CD14-positive monocyte (primary cell): ENCODE results near the gene ATP6V1G1. TPM values are rescaled to one million over a fixed set of nuclear protein-coding genes. Genes with fewer than 3 reads are reported as not detected.

Experiments
- DNase-seq, 3 donors: peaks; one replicate each; pipeline ENCODE4 v3.0.0-alpha.2; 2011 to 2022
- H2AFZ ChIP-seq: 2 replicates; pipeline ENCODE4 v1.6.0; 2012; ENCODE audit warnings: mild to moderate bottlenecking, low read depth, low read length, inconsistent platforms; ENCODE audit not compliant: insufficient read depth, poor library complexity, severe bottlenecking
- H3K27ac ChIP-seq, 2 donors: 1 replicate in 1 of 2; 2 replicates in 1 of 2; pipeline ENCODE4 v1.5.1; 2012 to 2013; ENCODE audit warnings: low read length in 2 of 2, control low read depth in 1 of 2, inconsistent platforms in 1 of 2, low read depth in 1 of 2, mild to moderate bottlenecking in 1 of 2
- H3K27me3 ChIP-seq, 2 donors: one replicate each; pipeline versions ENCODE4 v1.6.0 to v1.6.1; 2011 to 2013; ENCODE audit warnings: low read length in 2 of 2; ENCODE audit not compliant: control insufficient read depth in 2 of 2, insufficient read depth in 2 of 2
- H3K36me3 ChIP-seq, 2 donors: replicated peaks in 1 of 2; 1 replicate in 1 of 2; 2 replicates in 1 of 2; pipeline versions ENCODE4 v1.5.1 to v1.6.1; 2012 to 2013; ENCODE audit warnings: low read length in 2 of 2, control low read depth in 1 of 2, inconsistent platforms in 1 of 2, mild to moderate bottlenecking in 1 of 2; ENCODE audit not compliant: insufficient read depth in 2 of 2, control insufficient read depth in 1 of 2
- H3K4me1 ChIP-seq, 2 donors: 1 replicate in 1 of 2; 2 replicates in 1 of 2; pipeline versions ENCODE4 v1.5.1 to v1.6.1; 2012 to 2013; ENCODE audit warnings: low read length in 2 of 2, control low read depth in 1 of 2, inconsistent platforms in 1 of 2, mild to moderate bottlenecking in 1 of 2, moderate library complexity in 1 of 2; ENCODE audit not compliant: insufficient read depth in 2 of 2, control insufficient read depth in 1 of 2
- H3K4me2 ChIP-seq: replicated peaks from 2 replicates; pipeline ENCODE3; 2012; ENCODE audit warnings: low read length, moderate library complexity, mild to moderate bottlenecking; ENCODE audit not compliant: poor library complexity, severe bottlenecking; ENCODE audit errors: extremely low read depth
- H3K4me3 ChIP-seq, 3 experiments: fragments of 200-600 bp in 1 of 3; sonication (generic) in 1 of 3; replicated peaks in 1 of 3; 1 replicate in 2 of 3; 2 replicates in 1 of 3; pipeline ENCODE4 v1.5.1; 2011 to 2013; ENCODE audit warnings: low read length in 3 of 3, mild to moderate bottlenecking in 3 of 3, control low read depth in 2 of 3, low read depth in 2 of 3, inconsistent platforms in 1 of 3, moderate library complexity in 1 of 3
- H3K79me2 ChIP-seq: 2 replicates; pipeline ENCODE4 v1.6.0; 2012; ENCODE audit warnings: mild to moderate bottlenecking, control low read depth, inconsistent platforms, low read length, moderate library complexity; ENCODE audit not compliant: insufficient read depth
- H3K9ac ChIP-seq: 2 replicates; pipeline ENCODE4 v1.6.0; 2017; ENCODE audit warnings: low read length, mild to moderate bottlenecking; ENCODE audit not compliant: insufficient read depth, poor library complexity, severe bottlenecking
- H3K9me3 ChIP-seq, 2 donors: replicated peaks in 1 of 2; 1 replicate in 1 of 2; 2 replicates in 1 of 2; pipeline versions ENCODE4 v1.5.1 to v1.6.1; 2012 to 2013; ENCODE audit warnings: low read length in 2 of 2, control low read depth in 1 of 2; ENCODE audit not compliant: control insufficient read depth in 1 of 2, insufficient read depth in 1 of 2
- H4K20me1 ChIP-seq: 2 replicates; pipeline ENCODE4 v1.6.0; 2012; ENCODE audit warnings: mild to moderate bottlenecking, low read length, control low read depth, moderate library complexity; ENCODE audit not compliant: insufficient read depth
- H3K27ac Mint-ChIP-seq, 7 donors: one replicate each; pipeline ENCODE4 v1.8.0; 2020; ENCODE audit warnings: mild to moderate bottlenecking in 7 of 7, mixed read lengths in 7 of 7, moderate library complexity in 6 of 7, inconsistent platforms in 2 of 7
- H3K27me3 Mint-ChIP-seq, 3 donors: one replicate each; pipeline ENCODE4 v1.8.0; 2021 to 2022; ENCODE audit warnings: low read depth in 3 of 3, mild to moderate bottlenecking in 3 of 3, mixed read lengths in 3 of 3, moderate library complexity in 3 of 3, inconsistent platforms in 1 of 3
- H3K36me3 Mint-ChIP-seq, 2 donors: one replicate each; pipeline ENCODE4 v1.8.0; 2020; ENCODE audit warnings: mixed read lengths in 2 of 2, inconsistent platforms in 1 of 2, mild to moderate bottlenecking in 1 of 2
- H3K4me1 Mint-ChIP-seq: one replicate; pipeline ENCODE4 v1.8.0; 2020; ENCODE audit warnings: mild to moderate bottlenecking, mixed read lengths
- H3K4me3 Mint-ChIP-seq, 2 donors: one replicate each; pipeline ENCODE4 v1.8.0; 2020; ENCODE audit warnings: mild to moderate bottlenecking in 2 of 2, mixed read lengths in 2 of 2, moderate library complexity in 1 of 2
- H3K9me3 Mint-ChIP-seq, 7 donors: one replicate each; pipeline ENCODE4 v1.8.0; 2020 to 2022; ENCODE audit warnings: mixed read lengths in 7 of 7, mild to moderate bottlenecking in 6 of 7, moderate library complexity in 6 of 7, inconsistent platforms in 2 of 7
- CTCF ChIP-seq: fragments of 200-600 bp; IDR thresholded peaks from one replicate; pipeline ENCODE4 v1.8.0; 2022; ENCODE audit warnings: antibody characterized with exemption, mild to moderate bottlenecking
- WGBS: methylation state at CpG from one replicate; pipeline ENCODE4 v1.1.5; 2013; ENCODE audit warnings: missing lambda C conversion rate; ENCODE audit not compliant: insufficient coverage; 5-methylcytosine and 5-hydroxymethylcytosine counted together
- intact Hi-C, 2 donors: fragments of 100-400 bp; cut with micrococcal nuclease; formaldehyde crosslinking; loops; one replicate each; pipeline versions ENCODE4 v1.15.0 to v1.15.1; 2023
- polyA plus RNA-seq, 3 donors: library from polyadenylated mRNA; depleted of rRNA in 1 of 3; unstranded in 2 of 3; stranded (reverse) in 1 of 3; fragments of 300-500 nt in 2 of 3; fragments of >200 nt in 1 of 3; fragmentation: Illumina TruSeq in 2 of 3; gene quantifications; 1 replicate in 2 of 3; 2 replicates in 1 of 3; pipeline ENCODE4 v1.2.3, GENCODE V29; 2012 to 2021

ATP6V1G1 gene
- polyA plus RNA-seq, 3 donors = 146 to 226 (median 214) TPM

DNA sequence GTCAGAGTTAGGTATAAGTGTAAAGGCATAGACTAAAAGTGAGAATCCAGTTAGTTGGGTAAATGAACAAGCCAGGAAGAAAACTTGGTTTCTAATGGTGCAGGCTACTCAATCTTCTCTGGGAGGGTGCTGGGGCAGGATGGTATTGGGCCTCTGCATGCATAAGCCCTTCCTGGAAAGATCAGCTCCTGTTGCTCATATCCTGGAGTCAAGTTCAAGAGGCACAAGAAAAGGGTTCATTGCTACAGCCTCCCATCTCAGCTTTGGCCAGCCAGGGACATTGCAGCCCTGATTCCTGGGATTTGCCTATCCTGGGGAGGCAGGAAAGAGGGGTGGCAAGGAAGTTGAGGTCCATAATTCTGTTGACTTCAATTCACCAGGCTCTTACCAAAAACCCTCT, 40.7 kb upstream of the ATP6V1G1 start:
- H3K4me3 ChIP-seq = no peak overlapping the region
- H3K9me3 ChIP-seq = no peaks in the 10 kb centered on the region
- no peak for TF ChIP-seq CTCF
- Mint-ChIP-seq H3K4me3 (no peak overlapping the region), H3K27ac (no peak overlapping the region), H3K9me3 (peaks cover 0 to 6% (median 0%) of the 10 kb centered on the region in 7 donors), H3K36me3 (no peaks in the 10 kb centered on the region), H3K4me1 (peaks cover 8% of the 10 kb centered on the region), H3K27me3 (peaks cover 0 to 6% (median 6%) of the 10 kb centered on the region in 3 donors)
- H3K27me3 ChIP-seq = no peaks in the 10 kb centered on the region
- intact Hi-C loops = no loop called here
- H4K20me1 ChIP-seq = no peaks in the 10 kb centered on the region
- no peak overlapping the region for H3K27ac ChIP-seq
- no peak overlapping the region for H2AFZ ChIP-seq
- no peak overlapping the region for H3K4me2 ChIP-seq
- no peaks in the 10 kb centered on the region for H3K36me3 ChIP-seq
- DNase-seq = no peak
- no peaks in the 10 kb centered on the region for H3K4me1 ChIP-seq
- no peaks in the 10 kb centered on the region for H3K79me2 ChIP-seq
- no peak overlapping the region for H3K9ac ChIP-seq

GRCh38 chr9:114549697-114550330, 37.8 kb upstream of the ATP6V1G1 start:
- WGBS = 85% methylated on average over 7 of the region's 9 CpGs
- intact Hi-C loops = no loop called here
- Histone ChIP-seq H3K4me2 (no peak overlapping the region), H3K27ac (no peak overlapping the region), H3K79me2 (no peaks in the 10 kb centered on the region), H3K9ac (no peak overlapping the region), H3K9me3 (no peaks in the 10 kb centered on the region), H3K36me3 (no peaks in the 10 kb centered on the region), H3K4me1 (no peaks in the 10 kb centered on the region), H3K4me3 (no peak overlapping the region), H2AFZ (no peak overlapping the region), H3K27me3 (no peaks in the 10 kb centered on the region), H4K20me1 (no peaks in the 10 kb centered on the region)
- peaks cover 2 to 4% (median 4%) of the 10 kb centered on the region in 3 donors for H3K27me3 Mint-ChIP-seq
- TF ChIP-seq CTCF = no peak
- H3K27ac Mint-ChIP-seq = peak overlapping the region in 4 of 7 donors; percentile 2 to 78 (median 56)
- no peaks in the 10 kb centered on the region for H3K36me3 Mint-ChIP-seq
- peaks cover 12% of the 10 kb centered on the region for H3K4me1 Mint-ChIP-seq
- DNase-seq = peak in 2 of 3 donors; percentile 25 to 27
- H3K9me3 Mint-ChIP-seq = peaks cover 0 to 6% (median 0%) of the 10 kb centered on the region in 7 donors
- no peak overlapping the region for H3K4me3 Mint-ChIP-seq
